ENCODE measurements around the gene GPX6.

GRCh38 chr6:28497893-28498292 lies 17.7 kb downstream of the GPX6 start:
- TF ChIP-seq POLR2A (IDR thresholded peaks at IDR 0.05; ENCODE audit: low read depth, low read length) (no peak), SPI1 (IDR thresholded peaks at IDR 0.05; ENCODE audit: low read depth, low read length) (no peak), POLR2AphosphoS5 (IDR thresholded peaks at IDR 0.05; ENCODE audit: low read depth, low read length) (no peak)

All from GM12891 (cell line).